Measurements from ENCODE around the gene DCUN1D5.
"Not testable (repeated sequence)": the region's sequence is repeated elsewhere in the genome, so short reads cannot be mapped to it uniquely, and the experiment has no call there.

The DCUN1D5 gene

DNA sequence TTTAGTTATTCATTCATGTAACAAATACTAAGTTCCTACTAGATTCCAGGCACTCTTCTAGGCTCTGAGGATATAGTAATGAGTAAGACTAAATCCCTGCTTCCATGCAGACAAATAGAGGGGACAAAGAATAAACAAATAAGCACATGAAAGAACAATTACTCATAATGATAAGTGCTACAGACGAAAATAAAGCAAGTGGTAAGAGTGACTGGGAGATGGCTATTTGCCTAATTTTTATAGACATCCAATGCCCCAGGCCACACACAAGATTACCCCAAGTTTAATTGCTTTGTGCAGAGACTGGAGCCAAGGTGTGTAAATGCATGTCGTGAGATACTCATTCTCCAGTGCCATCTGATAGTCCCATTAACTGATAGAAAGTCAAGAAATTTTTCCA is 62.6 kb downstream of the DCUN1D5 start:
- Histone ChIP-seq H2AFZ (ENCODE audit: low read length) (no peak overlapping the region), H3K9me3 (replicated peaks in 1 of 2; ENCODE audit: control insufficient read depth in 2 of 2, insufficient read depth in 1 of 2, low read depth in 1 of 2, low read length in 2 of 2) (no peaks in the 10 kb centered on the region), H3K4ac (ENCODE audit: low read length) (no peak overlapping the region), H2BK120ac (ENCODE audit: low read depth, low read length) (no peak overlapping the region), H3K9ac (ENCODE audit: low read depth, low read length, poor library complexity) (no peak overlapping the region), H3K4me1 (ENCODE audit: control insufficient read depth in 2 of 2, insufficient read depth in 1 of 2, low read depth in 1 of 2, low read length in 2 of 2) (no peaks in the 10 kb centered on the region), H2BK15ac (ENCODE audit: low read length) (no peak overlapping the region), H2AK5ac (ENCODE audit: low read depth, low read length) (no peak overlapping the region), H4K91ac (ENCODE audit: low read depth, low read length, poor library complexity) (no peak overlapping the region), H4K8ac (ENCODE audit: low read depth, low read length) (no peak overlapping the region), H3K27ac (replicated peaks; ENCODE audit: low read length) (no peak overlapping the region), H3K36me3 (replicated peaks in 1 of 2; ENCODE audit: control insufficient read depth in 2 of 2, insufficient read depth in 2 of 2, low read length in 2 of 2) (no peaks in the 10 kb centered on the region), H3K23ac (ENCODE audit: low read depth, low read length, poor library complexity) (no peak overlapping the region), H3K14ac (ENCODE audit: low read length) (no peak overlapping the region), H2BK5ac (ENCODE audit: low read length) (no peak overlapping the region), H3K79me1 (ENCODE audit: low read depth, low read length) (no peaks in the 10 kb centered on the region), H3K27me3 (ENCODE audit: control insufficient read depth in 3 of 3, insufficient read depth in 3 of 3, low read depth in 1 of 3, low read length in 3 of 3) (no peaks in the 10 kb centered on the region), H3K4me2 (ENCODE audit: insufficient read depth, low read length, poor library complexity, severe bottlenecking) (no peak overlapping the region), H3K18ac (ENCODE audit: low read length) (no peak overlapping the region), H2BK12ac (ENCODE audit: low read length) (no peak overlapping the region), H3K4me3 (ENCODE audit: low read length in 2 of 2) (no peak overlapping the region)
- DNase-seq (ENCODE audit: low spot score) = no peak
- WGBS, 2 donors (ENCODE audit: extremely low coverage in 2 of 2, insufficient read length in 2 of 2, insufficient replicate concordance in 1 of 2) = no CpG with 5 or more reads among the region's 2 CpGs

- not testable (repeated sequence) for H3K18ac ChIP-seq (ENCODE audit: low read length); H3K9me3 ChIP-seq (replicated peaks in 1 of 2; ENCODE audit: control insufficient read depth in 2 of 2, insufficient read depth in 1 of 2, low read depth in 1 of 2, low read length in 2 of 2); H2BK5ac ChIP-seq (ENCODE audit: low read length); H3K4me3 ChIP-seq (ENCODE audit: low read length in 2 of 2); H3K27ac ChIP-seq (replicated peaks; ENCODE audit: low read length); H3K79me1 ChIP-seq (ENCODE audit: low read depth, low read length); H2AFZ ChIP-seq (ENCODE audit: low read length); H3K27me3 ChIP-seq (ENCODE audit: control insufficient read depth in 3 of 3, insufficient read depth in 3 of 3, low read depth in 1 of 3, low read length in 3 of 3); H3K4me2 ChIP-seq (ENCODE audit: insufficient read depth, low read length, poor library complexity, severe bottlenecking); H2BK12ac ChIP-seq (ENCODE audit: low read length); H3K23ac ChIP-seq (ENCODE audit: low read depth, low read length, poor library complexity); H3K4ac ChIP-seq (ENCODE audit: low read length); DNase-seq (ENCODE audit: low spot score); H4K8ac ChIP-seq (ENCODE audit: low read depth, low read length); H3K9ac ChIP-seq (ENCODE audit: low read depth, low read length, poor library complexity); H2AK5ac ChIP-seq (ENCODE audit: low read depth, low read length); H4K91ac ChIP-seq (ENCODE audit: low read depth, low read length, poor library complexity); H3K4me1 ChIP-seq (ENCODE audit: control insufficient read depth in 2 of 2, insufficient read depth in 1 of 2, low read depth in 1 of 2, low read length in 2 of 2); H3K36me3 ChIP-seq (replicated peaks in 1 of 2; ENCODE audit: control insufficient read depth in 2 of 2, insufficient read depth in 2 of 2, low read length in 2 of 2); H2BK120ac ChIP-seq (ENCODE audit: low read depth, low read length); H2BK15ac ChIP-seq (ENCODE audit: low read length); H3K14ac ChIP-seq (ENCODE audit: low read length)
- no CpG with 5 or more reads among the region's 7 CpGs for WGBS, 2 donors (ENCODE audit: extremely low coverage in 2 of 2, insufficient read length in 2 of 2, insufficient replicate concordance in 1 of 2)
These were observed 63.5 kb downstream of the DCUN1D5 start for GRCh38 chr11:103028304-103029020.

- no peak overlapping the region for H3K23ac ChIP-seq (ENCODE audit: low read depth, low read length, poor library complexity)
- no peak overlapping the region for H2BK12ac ChIP-seq (ENCODE audit: low read length)
- H3K27me3 ChIP-seq (ENCODE audit: control insufficient read depth in 3 of 3, insufficient read depth in 3 of 3, low read depth in 1 of 3, low read length in 3 of 3) = no peaks in the 10 kb centered on the region
- no peak overlapping the region for H2BK120ac ChIP-seq (ENCODE audit: low read depth, low read length)
- H4K8ac ChIP-seq (ENCODE audit: low read depth, low read length) = no peak overlapping the region
- no peak overlapping the region for H3K9ac ChIP-seq (ENCODE audit: low read depth, low read length, poor library complexity)
- DNase-seq (ENCODE audit: low spot score) = no peak
- no peaks in the 10 kb centered on the region for H3K4me1 ChIP-seq (ENCODE audit: control insufficient read depth in 2 of 2, insufficient read depth in 1 of 2, low read depth in 1 of 2, low read length in 2 of 2)
- H2BK15ac ChIP-seq (ENCODE audit: low read length) = no peak overlapping the region
- no peaks in the 10 kb centered on the region for H3K9me3 ChIP-seq (replicated peaks in 1 of 2; ENCODE audit: control insufficient read depth in 2 of 2, insufficient read depth in 1 of 2, low read depth in 1 of 2, low read length in 2 of 2)
- no peaks in the 10 kb centered on the region for H3K36me3 ChIP-seq (replicated peaks in 1 of 2; ENCODE audit: control insufficient read depth in 2 of 2, insufficient read depth in 2 of 2, low read length in 2 of 2)
- no peak overlapping the region for H2BK5ac ChIP-seq (ENCODE audit: low read length)
- no peak overlapping the region for H3K27ac ChIP-seq (replicated peaks; ENCODE audit: low read length)
- H3K79me1 ChIP-seq (ENCODE audit: low read depth, low read length) = no peaks in the 10 kb centered on the region
- no peak overlapping the region for H3K4me2 ChIP-seq (ENCODE audit: insufficient read depth, low read length, poor library complexity, severe bottlenecking)
- no peak overlapping the region for H2AFZ ChIP-seq (ENCODE audit: low read length)
- no peak overlapping the region for H3K14ac ChIP-seq (ENCODE audit: low read length)
- H3K18ac ChIP-seq (ENCODE audit: low read length) = no peak overlapping the region
- no peak overlapping the region for H4K91ac ChIP-seq (ENCODE audit: low read depth, low read length, poor library complexity)
- no peak overlapping the region for H2AK5ac ChIP-seq (ENCODE audit: low read depth, low read length)
- no peak overlapping the region for H3K4me3 ChIP-seq (ENCODE audit: low read length in 2 of 2)
- no peak overlapping the region for H3K4ac ChIP-seq (ENCODE audit: low read length)
- no CpG with 5 or more reads among the region's 3 CpGs for WGBS, 2 donors (ENCODE audit: extremely low coverage in 2 of 2, insufficient read length in 2 of 2, insufficient replicate concordance in 1 of 2)
These were observed 67.9 kb downstream of the DCUN1D5 start for GRCh38 chr11:103024086-103024485.

GRCh38 chr11:103016031-103016430 is 75.9 kb downstream of the DCUN1D5 start:
- H3K14ac ChIP-seq (ENCODE audit: low read length) = no peak overlapping the region

More at GRCh38 chr11:103016031-103016430, 75.9 kb downstream of the DCUN1D5 start:
- Histone ChIP-seq H3K4me1 (ENCODE audit: control insufficient read depth in 2 of 2, insufficient read depth in 1 of 2, low read depth in 1 of 2, low read length in 2 of 2) (no peaks in the 10 kb centered on the region), H2BK15ac (ENCODE audit: low read length) (no peak overlapping the region), H3K4me3 (ENCODE audit: low read length in 2 of 2) (no peak overlapping the region), H2BK5ac (ENCODE audit: low read length) (no peak overlapping the region), H3K27me3 (ENCODE audit: control insufficient read depth in 3 of 3, insufficient read depth in 3 of 3, low read depth in 1 of 3, low read length in 3 of 3) (no peaks in the 10 kb centered on the region), H3K36me3 (replicated peaks in 1 of 2; ENCODE audit: control insufficient read depth in 2 of 2, insufficient read depth in 2 of 2, low read length in 2 of 2) (no peaks in the 10 kb centered on the region), H2BK120ac (ENCODE audit: low read depth, low read length) (no peak overlapping the region), H3K27ac (replicated peaks; ENCODE audit: low read length) (no peak overlapping the region), H2BK12ac (ENCODE audit: low read length) (no peak overlapping the region), H3K18ac (ENCODE audit: low read length) (no peak overlapping the region), H4K8ac (ENCODE audit: low read depth, low read length) (no peak overlapping the region), H2AK5ac (ENCODE audit: low read depth, low read length) (no peak overlapping the region), H2AFZ (ENCODE audit: low read length) (no peak overlapping the region), H3K4me2 (ENCODE audit: insufficient read depth, low read length, poor library complexity, severe bottlenecking) (no peak overlapping the region), H4K91ac (ENCODE audit: low read depth, low read length, poor library complexity) (no peak overlapping the region), H3K23ac (ENCODE audit: low read depth, low read length, poor library complexity) (no peak overlapping the region), H3K9me3 (replicated peaks in 1 of 2; ENCODE audit: control insufficient read depth in 2 of 2, insufficient read depth in 1 of 2, low read depth in 1 of 2, low read length in 2 of 2) (no peaks in the 10 kb centered on the region), H3K4ac (ENCODE audit: low read length) (no peak overlapping the region), H3K79me1 (ENCODE audit: low read depth, low read length) (no peaks in the 10 kb centered on the region), H3K9ac (ENCODE audit: low read depth, low read length, poor library complexity) (no peak overlapping the region)
- DNase-seq (ENCODE audit: low spot score) = no peak
- no CpG with 5 or more reads among the region's 1 CpG for WGBS, 2 donors (ENCODE audit: extremely low coverage in 2 of 2, insufficient read length in 2 of 2, insufficient replicate concordance in 1 of 2)

Data from neuronal stem cell (in vitro differentiated cells).